ENCODE data around the gene CYP46A1.

Gene CYP46A1

GRCh38 chr14:99687284-99688209 is 3.4 kb downstream of the CYP46A1 start:
- Mint-ChIP-seq H3K4me3 (no peak overlapping the region), H3K36me3 (peaks cover 17% of the 10 kb centered on the region), H3K4me1 (peaks cover 33% of the 10 kb centered on the region), H3K9me3 (no peaks in the 10 kb centered on the region), H3K27ac (peak overlapping the region; percentile 65)
- ATAC-seq (no peak), DNase-seq (ENCODE audit: low spot score in 2 of 2) (peak in 1 of 2 donors; percentile 64)

GRCh38 chr14:99688210-99688581 is 4.1 kb downstream of the CYP46A1 start:
- no peak overlapping the region for H3K4me3 Mint-ChIP-seq
- H3K4me1 Mint-ChIP-seq: peaks cover 27% of the 10 kb centered on the region
- H3K36me3 Mint-ChIP-seq: peaks cover 17% of the 10 kb centered on the region
- peak overlapping the region; percentile 65 for H3K27ac Mint-ChIP-seq
- no peaks in the 10 kb centered on the region for H3K9me3 Mint-ChIP-seq
- ATAC-seq (no peak), DNase-seq (ENCODE audit: low spot score in 2 of 2) (no peak)

GRCh38 chr14:99688629-99689028 is 4.5 kb downstream of the CYP46A1 start:
- Mint-ChIP-seq H3K4me3 (no peak overlapping the region), H3K27ac (peak overlapping the region; percentile 65), H3K4me1 (peaks cover 27% of the 10 kb centered on the region)

GRCh38 chr14:99689266-99690236 is 5.5 kb downstream of the CYP46A1 start:
- H3K27ac Mint-ChIP-seq: peak overlapping the region; percentile 65
- no peak overlapping the region for H3K4me3 Mint-ChIP-seq
- DNase-seq (ENCODE audit: low spot score in 2 of 2) (peak in 1 of 2 donors; percentile 41), ATAC-seq (no peak)
- H3K9me3 Mint-ChIP-seq: no peaks in the 10 kb centered on the region
- H3K4me1 Mint-ChIP-seq: peaks cover 27% of the 10 kb centered on the region
- peaks cover 8% of the 10 kb centered on the region for H3K36me3 Mint-ChIP-seq

More at GRCh38 chr14:99688629-99689028, 4.5 kb downstream of the CYP46A1 start:
- DNase-seq (ENCODE audit: low spot score in 2 of 2) (peak in 1 of 2 donors; percentile 45), ATAC-seq (no peak)
- no peaks in the 10 kb centered on the region for H3K9me3 Mint-ChIP-seq
- peaks cover 12% of the 10 kb centered on the region for H3K36me3 Mint-ChIP-seq

GRCh38 chr14:99690636-99691035 is 6.5 kb downstream of the CYP46A1 start:
- Mint-ChIP-seq H3K4me1 (peaks cover 20% of the 10 kb centered on the region), H3K4me3 (no peak overlapping the region), H3K27ac (no peak overlapping the region), H3K36me3 (peaks cover 8% of the 10 kb centered on the region), H3K9me3 (no peaks in the 10 kb centered on the region)
- peak in 1 of 2 donors; percentile 41 for DNase-seq (ENCODE audit: low spot score in 2 of 2)
- no peak for ATAC-seq

GRCh38 chr14:99691111-99691885 is 7.2 kb downstream of the CYP46A1 start:
- no peak for ATAC-seq
- H3K9me3 Mint-ChIP-seq: no peaks in the 10 kb centered on the region
- peaks cover 17% of the 10 kb centered on the region for H3K4me1 Mint-ChIP-seq
- no peak overlapping the region for H3K27ac Mint-ChIP-seq
- no peak overlapping the region for H3K4me3 Mint-ChIP-seq
- H3K36me3 Mint-ChIP-seq: peaks cover 8% of the 10 kb centered on the region
- DNase-seq (ENCODE audit: low spot score in 2 of 2): peak in 1 of 2 donors; percentile 36

- Mint-ChIP-seq H3K4me3 (no peak overlapping the region), H3K4me1 (peaks cover 3% of the 10 kb centered on the region), H3K9me3 (no peaks in the 10 kb centered on the region), H3K36me3 (peaks cover 2% of the 10 kb centered on the region), H3K27ac (no peak overlapping the region)
- ATAC-seq (no peak), DNase-seq (ENCODE audit: low spot score in 2 of 2) (peak in 1 of 2 donors; percentile 26)
Measured at GRCh38 chr14:99693918-99694317, 9.8 kb downstream of the CYP46A1 start.

- peaks cover under 1% of the 10 kb centered on the region for H3K9me3 Mint-ChIP-seq
- peaks cover 13% of the 10 kb centered on the region for H3K4me1 Mint-ChIP-seq
- H3K27ac Mint-ChIP-seq: no peak overlapping the region
- no peak for ATAC-seq
- no peak overlapping the region for H3K4me3 Mint-ChIP-seq
- DNase-seq (ENCODE audit: low spot score in 2 of 2): peak in 1 of 2 donors; percentile 10
- H3K36me3 Mint-ChIP-seq: no peaks in the 10 kb centered on the region
Measured at GRCh38 chr14:99696929-99697328, 12.8 kb downstream of the CYP46A1 start.

GRCh38 chr14:99698236-99698635 is 14.1 kb downstream of the CYP46A1 start:
- Mint-ChIP-seq H3K27ac (no peak overlapping the region), H3K9me3 (peaks cover 9% of the 10 kb centered on the region), H3K36me3 (no peaks in the 10 kb centered on the region), H3K4me1 (peaks cover 13% of the 10 kb centered on the region), H3K4me3 (no peak overlapping the region)
- no peak for ATAC-seq
- peak in 1 of 2 donors; percentile 34 for DNase-seq (ENCODE audit: low spot score in 2 of 2)

GRCh38 chr14:99698642-99699041 is 14.5 kb downstream of the CYP46A1 start:
- ATAC-seq: no peak
- DNase-seq (ENCODE audit: low spot score in 2 of 2): peak in 1 of 2 donors; percentile 36
- Mint-ChIP-seq H3K4me1 (peaks cover 13% of the 10 kb centered on the region), H3K4me3 (no peak overlapping the region), H3K9me3 (peaks cover 13% of the 10 kb centered on the region), H3K27ac (no peak overlapping the region), H3K36me3 (no peaks in the 10 kb centered on the region)

- Mint-ChIP-seq H3K27ac (no peak overlapping the region), H3K9me3 (peaks cover 14% of the 10 kb centered on the region), H3K4me3 (no peak overlapping the region), H3K4me1 (peaks cover 13% of the 10 kb centered on the region), H3K36me3 (no peaks in the 10 kb centered on the region)
- ATAC-seq: no peak
- peak in 1 of 2 donors; percentile 37 for DNase-seq (ENCODE audit: low spot score in 2 of 2)
Measured at GRCh38 chr14:99699085-99699760, 15.1 kb downstream of the CYP46A1 start.

- H3K9me3 Mint-ChIP-seq: peaks cover 17% of the 10 kb centered on the region
- DNase-seq (ENCODE audit: low spot score in 2 of 2) (peak in 1 of 2 donors; percentile 4), ATAC-seq (no peak)
- peak overlapping the region; percentile 75 for H3K27ac Mint-ChIP-seq
- peaks cover 13% of the 10 kb centered on the region for H3K4me1 Mint-ChIP-seq
- no peak overlapping the region for H3K4me3 Mint-ChIP-seq
- no peaks in the 10 kb centered on the region for H3K36me3 Mint-ChIP-seq
Measured at GRCh38 chr14:99699861-99700260, 15.8 kb downstream of the CYP46A1 start.

- DNase-seq (ENCODE audit: low spot score in 2 of 2) (no peak), ATAC-seq (no peak)
- peak overlapping the region; percentile 75 for H3K27ac Mint-ChIP-seq
- no peaks in the 10 kb centered on the region for H3K36me3 Mint-ChIP-seq
- peaks cover 17% of the 10 kb centered on the region for H3K9me3 Mint-ChIP-seq
- no peak overlapping the region for H3K4me3 Mint-ChIP-seq
- peaks cover 13% of the 10 kb centered on the region for H3K4me1 Mint-ChIP-seq
Measured at GRCh38 chr14:99700379-99700778, 16.3 kb downstream of the CYP46A1 start.

GRCh38 chr14:99701260-99701659 is 17.2 kb downstream of the CYP46A1 start:
- Mint-ChIP-seq H3K9me3 (peaks cover 17% of the 10 kb centered on the region), H3K27ac (no peak overlapping the region), H3K4me3 (no peak overlapping the region), H3K36me3 (no peaks in the 10 kb centered on the region), H3K4me1 (peaks cover 13% of the 10 kb centered on the region)
- DNase-seq (ENCODE audit: low spot score in 2 of 2) (peak in 1 of 2 donors; percentile 15), ATAC-seq (no peak)

All from stimulated activated effector memory CD8-positive, alpha-beta T cell treated with anti-CD3 and anti-CD28 coated beads, Interleukin-12 subunit alpha, Interleukin-12 subunit beta, amount 100 ng/mL, for 72 hours (primary cell).